Measurements from ENCODE around the gene CHCHD4. TPM values are rescaled to one million over a fixed set of nuclear protein-coding genes. Genes with fewer than 3 reads are reported as not detected.
A peak's percentile ranks its signal among the peaks of the same experiment; 100 is the strongest.

The CHCHD4 gene
- total and polyA plus RNA-seq, 10 of the 15 experiments (the other 5 are each of a cell fraction or from before 2014, with no cell fraction given), result 21.0 to 46.8 (median 29.0) TPM

- H3K79me2 ChIP-seq (ENCODE audit: control insufficient read depth, insufficient read depth, low read length), result no peaks in the 10 kb centered on the region
- POLR2A ChIA-PET, result interaction anchor here (1.1 kb wide), 1 partner anchor 15 kb away, joined by 4 read pairs; the partner anchor contains the start of genes CHCHD4 and TMEM43
- no peak for DNase-seq (ENCODE audit: low read depth, low spot score)
These were observed 15.1 kb upstream of the CHCHD4 start for GRCh38 chr3:14139771-14140170.

DNA sequence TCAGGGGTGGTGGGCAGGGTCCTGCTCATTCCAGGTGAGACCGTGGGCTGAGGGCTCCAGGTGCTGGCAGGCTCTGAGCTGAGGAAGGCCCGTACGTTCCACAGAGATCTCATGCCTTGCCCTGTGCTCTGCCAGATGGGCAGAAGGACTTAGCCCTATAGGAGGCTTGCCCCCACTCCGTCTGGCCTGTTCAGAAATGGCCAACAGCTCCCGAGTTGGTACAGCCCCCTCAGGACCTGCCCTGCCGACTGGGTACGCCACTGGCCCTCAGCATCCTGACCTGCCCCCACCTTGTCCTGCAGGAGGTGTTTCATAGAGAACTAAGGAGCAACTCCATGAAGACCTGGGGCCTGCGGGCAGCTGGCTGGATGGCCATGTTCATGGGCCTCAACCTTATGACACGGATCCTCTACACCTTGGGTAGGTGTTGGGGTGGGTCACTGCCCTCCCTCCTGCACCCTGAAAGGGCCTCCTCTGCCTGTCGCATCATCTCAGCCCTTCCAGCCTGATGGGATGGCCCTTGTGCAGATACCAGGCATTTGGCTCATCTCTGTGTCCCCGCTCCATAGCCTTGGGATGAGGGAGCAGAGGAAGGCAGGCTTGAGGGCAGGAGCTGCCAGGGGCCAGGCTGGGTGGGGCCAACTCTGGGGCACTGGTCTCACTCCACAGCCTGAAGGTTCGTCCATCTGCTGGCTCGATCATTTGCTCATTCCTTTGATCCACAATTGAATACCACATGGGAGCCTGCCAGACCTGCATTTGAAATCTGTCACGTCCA is 14.4 kb upstream of the CHCHD4 start:
- peaks cover 4% of the 10 kb centered on the region for H3K4me1 ChIP-seq (ENCODE audit: control insufficient read depth, insufficient read depth, low read length)
- H3K9me3 ChIP-seq (replicated peaks; ENCODE audit: control insufficient read depth, insufficient read depth, low read length), result no peaks in the 10 kb centered on the region
- 83% methylated on average over 14 of the region's 14 CpGs for WGBS (ENCODE audit: insufficient coverage, insufficient replicate concordance, low lambda C conversion rate, missing lambda C conversion rate)
- in situ Hi-C loops (cut with MboI) (no loop called here), intact Hi-C loops (cut with micrococcal nuclease; ENCODE audit: unreplicated experiment) (no loop called here)
- peaks cover 4 to 18% of the 10 kb centered on the region in 2 experiments; a peak in 3 of 4 replicates for H3K36me3 ChIP-seq (ENCODE audit: control insufficient read depth in 2 of 2, insufficient read depth in 2 of 2, low read length in 1 of 2)
- ChIA-PET POLR2A (interaction anchor here (1.1 kb wide), 1 partner anchor 14 kb away, joined by 4 read pairs; the partner anchor contains the start of genes CHCHD4 and TMEM43), CTCF (no interaction called here), SMC1A (ENCODE audit: uncharacterized antibody, unreplicated experiment) (no interaction called here), RAD21 (ENCODE audit: unreplicated experiment) (no interaction called here)
- H3K9ac ChIP-seq (ENCODE audit: control insufficient read depth, insufficient read depth, low read length), result no peak overlapping the region
- FAIRE-seq, result no peak
- H2AFZ ChIP-seq (ENCODE audit: control insufficient read depth, low read depth, low read length), result no peak overlapping the region
- no peaks in the 10 kb centered on the region for H3K79me2 ChIP-seq (ENCODE audit: control insufficient read depth, insufficient read depth, low read length)
- H3K27me3 ChIP-seq (replicated peaks in 1 of 2; ENCODE audit: control insufficient read depth in 2 of 2, insufficient read depth in 2 of 2, low read length in 1 of 2), result no peaks in the 10 kb centered on the region
- no peaks in the 10 kb centered on the region for H4K20me1 ChIP-seq (ENCODE audit: control insufficient read depth, insufficient read depth)
- H3K27ac ChIP-seq (ENCODE audit: control insufficient read depth, insufficient read depth), result no peak overlapping the region
- no peak for DNase-seq (ENCODE audit: low read depth, low spot score)
- no peak overlapping the region for H3K4me2 ChIP-seq (ENCODE audit: control insufficient read depth, insufficient read depth)
- TF ChIP-seq POLR2A (IDR thresholded peaks at IDR 0.05; ENCODE audit: low read depth, low read length), result peak; percentile 12; the same call in 1 of the 2 replicates
- no peak for TF ChIP-seq HDAC6 (IDR thresholded peaks at IDR 0.05; ENCODE audit: unreplicated experiment)
- no peak overlapping the region for H3K4me3 ChIP-seq
- ATAC-seq, result no peak
- no TSS peak for BruUV-seq (replicated peaks)

More at GRCh38 chr3:14139771-14140170, 15.1 kb upstream of the CHCHD4 start:
- Histone ChIP-seq H2AFZ (ENCODE audit: control insufficient read depth, low read depth, low read length) (no peak overlapping the region), H3K4me3 (no peak overlapping the region), H3K9ac (ENCODE audit: control insufficient read depth, insufficient read depth, low read length) (no peak overlapping the region), H3K27ac (ENCODE audit: control insufficient read depth, insufficient read depth) (no peak overlapping the region), H3K4me2 (ENCODE audit: control insufficient read depth, insufficient read depth) (no peak overlapping the region), H3K27me3 (replicated peaks in 1 of 2; ENCODE audit: control insufficient read depth in 2 of 2, insufficient read depth in 2 of 2, low read length in 1 of 2) (no peaks in the 10 kb centered on the region), H4K20me1 (ENCODE audit: control insufficient read depth, insufficient read depth) (no peaks in the 10 kb centered on the region), H3K9me3 (replicated peaks; ENCODE audit: control insufficient read depth, insufficient read depth, low read length) (no peaks in the 10 kb centered on the region), H3K36me3 (ENCODE audit: control insufficient read depth in 2 of 2, insufficient read depth in 2 of 2, low read length in 1 of 2) (peaks cover 4 to 12% of the 10 kb centered on the region in 2 experiments; a peak in 3 of 4 replicates), H3K4me1 (ENCODE audit: control insufficient read depth, insufficient read depth, low read length) (peaks cover 11% of the 10 kb centered on the region)
- 89% methylated on average over 5 of the region's 5 CpGs for WGBS (ENCODE audit: insufficient coverage, insufficient replicate concordance, low lambda C conversion rate, missing lambda C conversion rate)
- intact Hi-C loops (cut with micrococcal nuclease; ENCODE audit: unreplicated experiment), result no loop called here
- ATAC-seq, result no peak
- FAIRE-seq, result no peak
- RAD21 ChIA-PET (ENCODE audit: unreplicated experiment), result no interaction called here
- in situ Hi-C loops (cut with MboI), result no loop called here
- peak; percentile 18; the same call in 1 of the 2 replicates for TF ChIP-seq POLR2A (IDR thresholded peaks at IDR 0.05; ENCODE audit: low read depth, low read length)
- TF ChIP-seq NFYA (IDR thresholded peaks at IDR 0.05; ENCODE audit: borderline replicate concordance, low read depth, low read length), result no peak
- SMC1A ChIA-PET (ENCODE audit: uncharacterized antibody, unreplicated experiment), result no interaction called here
- CTCF ChIA-PET, result no interaction called here
- BruUV-seq (replicated peaks), result no TSS peak

All from GM12878 (cell line).